ENCODE data around the gene NUP214. TPM values are rescaled to one million over a fixed set of nuclear protein-coding genes. Genes with fewer than 3 reads are reported as not detected.
A peak's percentile ranks its signal among the peaks of the same experiment; 100 is the strongest.
"Not testable (repeated sequence)": the region's sequence is repeated elsewhere in the genome, so short reads cannot be mapped to it uniquely, and the experiment has no call there.

NUP214 gene
- total RNA-seq, 2 experiments from 2014 or later = 61.4 to 97.7 TPM

DNA sequence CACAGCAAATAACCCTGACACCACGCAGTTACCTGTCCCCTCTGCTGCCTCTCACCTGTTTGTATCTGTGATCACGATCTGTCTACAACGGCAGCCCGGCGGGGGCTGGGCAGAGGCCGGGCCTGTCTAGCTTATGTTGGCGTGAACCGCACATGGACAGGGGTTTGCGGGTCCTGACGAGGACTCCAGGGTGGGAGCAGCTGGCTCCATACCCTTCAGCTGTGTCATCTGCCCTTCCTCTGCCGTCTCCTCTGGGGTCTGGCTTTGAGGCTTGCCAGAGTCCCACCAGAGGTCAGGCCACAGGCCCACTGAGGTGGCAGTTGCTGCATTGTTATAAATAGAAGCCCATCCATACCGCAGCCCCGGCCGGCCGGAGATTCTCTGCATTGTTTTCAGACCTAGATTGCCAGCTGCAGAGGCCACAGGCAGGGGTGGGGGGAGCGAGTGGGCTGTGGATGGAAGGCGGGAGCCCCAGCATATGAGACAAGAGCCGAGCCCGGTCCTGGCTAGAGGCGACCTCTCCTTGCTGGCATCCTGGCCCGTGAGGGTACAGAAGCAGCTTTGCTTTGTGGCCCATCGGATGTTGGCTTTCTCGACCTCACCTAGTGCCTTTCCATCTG, 113.1 kb downstream of the NUP214 start:
- intact Hi-C loops (cut with DNase I, micrococcal nuclease) = loop anchor here (1.0 to 10.0 kb wide), 8 partner anchors 14 to 135 kb away; no protein-coding TSS in a partner anchor
- CTCF ChIA-PET = interaction anchor here (0.8 to 1.9 kb wide), 6 partner anchors 10 to 98 kb away, joined by 3 to 8 read pairs (median 4); no protein-coding TSS in a partner anchor

GRCh38 chr9:131239161-131239975, 114.0 kb downstream of the NUP214 start:
- ATAC-seq (no peak), DNase-seq (no peak)
- no peaks in the 10 kb centered on the region for H3K27me3 Mint-ChIP-seq
- H3K4me1 Mint-ChIP-seq = peaks cover 34% of the 10 kb centered on the region
- H3K36me3 Mint-ChIP-seq (ENCODE audit: low read depth) = peaks cover 14% of the 10 kb centered on the region
- no peak overlapping the region for H3K4me3 Mint-ChIP-seq
- H3K27ac Mint-ChIP-seq = peak overlapping the region; percentile 55
- ChIA-PET CTCF (interaction anchor here (1.1 to 1.9 kb wide), 2 partner anchors 9 to 97 kb away, joined by 3 to 8 read pairs; no protein-coding TSS in a partner anchor), POLR2A (no interaction called here)
- peaks cover 3% of the 10 kb centered on the region for H3K9me3 Mint-ChIP-seq (ENCODE audit: low read depth)
- intact Hi-C loops (cut with DNase I, micrococcal nuclease) = loop anchor here (2.0 to 10.0 kb wide), 3 partner anchors 29 to 98 kb away; no protein-coding TSS in a partner anchor

More for the DNA sequence above, 113.1 kb downstream of the NUP214 start:
- peaks cover 42% of the 10 kb centered on the region for H3K4me1 Mint-ChIP-seq
- H3K27ac Mint-ChIP-seq = peak overlapping the region; percentile 95
- POLR2A ChIA-PET = interaction anchor here (1.2 kb wide), 1 partner anchor 14 kb away, joined by 5 read pairs; no protein-coding TSS in a partner anchor
- DNase-seq (peak; percentile 18), ATAC-seq (peak; percentile 8)
- peaks cover 3% of the 10 kb centered on the region for H3K9me3 Mint-ChIP-seq (ENCODE audit: low read depth)
- H3K27me3 Mint-ChIP-seq = no peaks in the 10 kb centered on the region
- H3K36me3 Mint-ChIP-seq (ENCODE audit: low read depth) = peaks cover 22% of the 10 kb centered on the region
- H3K4me3 Mint-ChIP-seq = peak overlapping the region; percentile 56

DNA sequence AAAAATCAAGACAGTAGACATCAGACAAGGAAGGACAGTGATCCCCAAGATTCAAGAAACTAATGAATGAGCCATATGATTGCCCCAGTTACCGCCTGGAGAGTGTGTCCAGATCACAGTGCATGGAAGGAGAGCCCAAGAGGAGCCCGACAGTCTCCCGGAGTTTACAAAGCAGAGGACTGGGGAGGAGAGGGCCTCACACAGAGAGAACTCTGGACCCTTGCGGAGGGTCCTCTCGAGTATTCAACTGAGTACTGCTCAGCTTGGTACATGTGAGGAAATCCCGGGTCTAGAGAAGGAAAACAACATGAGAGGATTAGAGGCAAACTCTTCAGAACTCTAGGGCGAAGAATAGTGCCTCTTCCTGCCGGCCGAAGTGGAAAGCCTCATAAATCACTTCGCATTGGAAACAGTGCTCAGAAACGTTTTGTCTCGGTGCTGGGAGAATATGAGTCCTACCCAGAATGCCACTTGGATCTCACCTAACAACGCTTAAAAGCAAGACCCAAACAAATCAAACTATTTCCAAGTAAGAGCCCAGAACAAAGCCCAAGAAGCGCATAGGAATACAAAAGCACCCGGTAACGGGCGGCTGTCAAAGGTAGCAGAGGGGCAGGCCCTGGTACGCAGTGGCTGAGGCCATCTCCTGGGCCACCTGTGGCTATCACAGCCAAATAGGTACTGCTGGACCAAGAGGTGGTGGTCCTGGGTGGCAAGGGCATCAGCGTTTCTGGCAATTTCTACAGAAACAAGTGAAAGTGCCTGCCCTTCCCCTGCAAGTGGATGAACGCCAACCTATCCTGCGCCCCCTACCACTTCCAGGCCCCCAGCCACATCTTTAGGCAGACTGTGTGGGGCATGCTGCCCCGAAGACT, 114.9 kb downstream of the NUP214 start:
- DNase-seq = no peak
- ChIA-PET POLR2A (no interaction called here), CTCF (interaction anchor here (1.1 kb wide), 1 partner anchor 9 kb away, joined by 3 read pairs; no protein-coding TSS in a partner anchor)
- Mint-ChIP-seq H3K4me1 (peaks cover 26% of the 10 kb centered on the region), H3K27ac (peak overlapping the region; percentile 7), H3K9me3 (ENCODE audit: low read depth) (peaks cover 3% of the 10 kb centered on the region), H3K4me3 (no peak overlapping the region), H3K27me3 (no peaks in the 10 kb centered on the region), H3K36me3 (ENCODE audit: low read depth) (peaks cover 9% of the 10 kb centered on the region)
- intact Hi-C loops (cut with DNase I, micrococcal nuclease) = no loop called here
- no peak for ATAC-seq

DNA sequence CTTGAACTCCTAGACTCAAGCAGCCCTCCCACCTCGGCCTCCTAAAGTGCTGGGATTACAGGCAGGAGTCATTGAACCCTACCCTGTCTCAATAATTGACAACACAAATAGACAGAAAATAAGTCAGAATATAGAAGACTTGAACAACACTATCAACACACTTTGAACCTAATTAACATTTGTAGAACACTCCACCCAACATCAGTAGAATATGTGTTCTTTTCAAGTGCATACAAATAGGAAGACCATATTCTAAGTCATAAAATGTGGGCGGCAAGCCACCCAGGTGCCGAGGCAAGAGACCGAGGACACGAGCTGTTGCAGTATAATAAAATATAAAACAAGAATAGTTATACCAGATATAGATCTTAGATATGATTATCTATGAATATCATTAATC, 118.9 kb downstream of the NUP214 start:
- ATAC-seq; H3K36me3 Mint-ChIP-seq (ENCODE audit: low read depth); POLR2A ChIA-PET; H3K4me3 Mint-ChIP-seq; DNase-seq; intact Hi-C loops (cut with DNase I, micrococcal nuclease); H3K4me1 Mint-ChIP-seq; H3K9me3 Mint-ChIP-seq (ENCODE audit: low read depth); H3K27me3 Mint-ChIP-seq; CTCF ChIA-PET; H3K27ac Mint-ChIP-seq: not testable (repeated sequence)

- intact Hi-C loops (cut with DNase I, micrococcal nuclease) = no loop called here
- Mint-ChIP-seq H3K27me3 (no peaks in the 10 kb centered on the region), H3K4me1 (no peaks in the 10 kb centered on the region), H3K9me3 (ENCODE audit: low read depth) (peaks cover 3% of the 10 kb centered on the region), H3K36me3 (ENCODE audit: low read depth) (peaks cover 3% of the 10 kb centered on the region), H3K4me3 (no peak overlapping the region), H3K27ac (no peak overlapping the region)
- ATAC-seq = no peak
- ChIA-PET CTCF (interaction anchor here (0.9 to 1.6 kb wide), 3 partner anchors 10 to 68 kb away, joined by 4 read pairs; no protein-coding TSS in a partner anchor), POLR2A (no interaction called here)
- no peak for DNase-seq
Measured at GRCh38 chr9:131246618-131247017, 121.2 kb downstream of the NUP214 start.

DNA sequence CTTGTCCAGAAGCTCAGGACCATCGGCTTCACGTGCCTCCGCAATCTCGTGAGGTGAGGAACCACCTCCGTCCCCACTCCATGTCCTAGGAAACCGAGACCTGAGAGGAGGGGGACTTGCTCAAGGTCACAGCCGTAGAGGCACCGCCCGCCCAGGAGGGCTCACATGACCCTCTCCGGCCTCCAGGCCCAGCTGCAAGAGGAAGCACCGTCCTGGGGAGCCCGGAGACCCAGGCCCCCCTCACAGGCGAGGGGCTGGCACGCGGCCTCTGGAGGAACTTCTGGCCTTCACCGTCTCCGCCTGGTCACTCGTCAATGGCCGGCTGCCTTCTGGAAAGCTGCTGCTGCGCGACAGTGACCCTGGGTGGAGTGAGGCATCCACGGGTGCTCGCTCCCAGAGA, 126.7 kb downstream of the NUP214 start:
- no peak for DNase-seq
- ATAC-seq = no peak
- H3K4me1 Mint-ChIP-seq = peaks cover 39% of the 10 kb centered on the region
- H3K4me3 Mint-ChIP-seq = peak overlapping the region; percentile 76
- intact Hi-C loops (cut with DNase I, micrococcal nuclease) = loop anchor here (1.0 to 2.0 kb wide), 3 partner anchors 14 to 23 kb away; no protein-coding TSS in a partner anchor
- ChIA-PET POLR2A (interaction anchor here (0.9 to 1.1 kb wide), 2 partner anchors 12 to 14 kb away, joined by 3 to 5 read pairs; no protein-coding TSS in a partner anchor), CTCF (interaction anchor here (0.5 to 1.2 kb wide), 5 partner anchors 12 to 84 kb away, joined by 3 to 6 read pairs (median 4); no protein-coding TSS in a partner anchor)
- no peak overlapping the region for H3K27ac Mint-ChIP-seq
- no peaks in the 10 kb centered on the region for H3K9me3 Mint-ChIP-seq (ENCODE audit: low read depth)
- H3K36me3 Mint-ChIP-seq (ENCODE audit: low read depth) = peaks cover 4% of the 10 kb centered on the region
- no peaks in the 10 kb centered on the region for H3K27me3 Mint-ChIP-seq

DNA sequence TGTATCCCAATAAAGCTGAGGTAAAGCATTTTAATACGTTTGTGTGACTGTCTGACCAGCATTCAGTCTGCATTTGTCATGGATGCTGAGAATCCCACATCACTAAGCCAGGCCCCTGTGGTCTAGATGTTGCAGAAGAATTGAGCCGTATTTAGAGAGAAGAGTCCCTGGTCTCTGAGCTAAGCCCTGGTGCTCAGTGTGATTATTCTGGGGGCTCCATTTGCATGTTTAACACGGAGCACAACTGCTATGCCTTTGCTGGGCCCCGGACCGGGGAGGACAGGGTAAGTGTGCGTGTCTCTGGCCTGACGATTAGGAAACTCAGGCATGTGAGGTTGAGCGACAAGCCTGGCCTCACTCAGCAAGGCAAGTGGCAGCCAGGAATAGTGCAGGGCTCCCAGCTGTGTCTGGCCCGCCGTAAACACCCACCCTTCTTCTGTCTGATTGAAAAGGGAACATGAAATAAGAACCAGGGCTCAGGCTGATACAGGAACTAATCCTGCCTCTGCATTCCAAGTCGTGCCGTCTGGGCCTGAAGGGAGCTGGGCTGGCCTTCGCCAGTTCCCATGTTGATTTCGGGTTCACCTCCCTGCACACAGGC, 128.6 kb downstream of the NUP214 start:
- H3K27ac Mint-ChIP-seq = peak overlapping the region; percentile 92
- H3K4me1 Mint-ChIP-seq = peaks cover 48% of the 10 kb centered on the region
- intact Hi-C loops (cut with DNase I, micrococcal nuclease) = loop anchor here (2.0 kb wide), 2 partner anchors 15 to 21 kb away; no protein-coding TSS in a partner anchor
- ATAC-seq = no peak
- H3K27me3 Mint-ChIP-seq = no peaks in the 10 kb centered on the region
- ChIA-PET CTCF (interaction anchor here (0.6 kb wide), 1 partner anchor 19 kb away, joined by 4 read pairs; no protein-coding TSS in a partner anchor), POLR2A (interaction anchor here (0.6 kb wide), 1 partner anchor 12 kb away, joined by 3 read pairs; no protein-coding TSS in a partner anchor)
- H3K4me3 Mint-ChIP-seq = peak overlapping the region; percentile 76
- DNase-seq = no peak
- peaks cover 6% of the 10 kb centered on the region for H3K36me3 Mint-ChIP-seq (ENCODE audit: low read depth)
- H3K9me3 Mint-ChIP-seq (ENCODE audit: low read depth) = no peaks in the 10 kb centered on the region

DNA sequence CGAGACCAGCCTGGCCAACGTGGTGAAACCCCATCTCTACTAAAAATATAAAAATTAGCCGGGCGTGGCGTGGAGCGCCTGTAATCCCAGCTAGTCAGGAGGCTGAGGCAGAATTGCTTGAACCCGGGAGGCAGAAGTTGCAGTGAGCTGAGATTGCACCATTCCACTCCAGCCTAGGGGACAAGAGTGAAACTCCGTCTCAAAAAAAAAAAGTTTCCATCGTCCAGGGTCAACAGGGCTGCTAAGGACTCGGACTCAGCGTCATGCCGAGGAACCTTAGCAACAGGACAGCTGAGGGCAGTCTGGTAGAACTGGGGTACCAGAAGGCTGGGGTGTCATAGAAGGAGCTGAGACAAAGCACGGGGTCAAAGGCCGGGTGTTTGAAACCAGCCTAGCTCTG, 129.2 kb downstream of the NUP214 start:
- no peak overlapping the region for H3K4me3 Mint-ChIP-seq
- DNase-seq (no peak), ATAC-seq (no peak)
- peak overlapping the region; percentile 37 for H3K27ac Mint-ChIP-seq
- ChIA-PET POLR2A (no interaction called here), CTCF (no interaction called here)
- peaks cover 9% of the 10 kb centered on the region for H3K36me3 Mint-ChIP-seq (ENCODE audit: low read depth)
- peaks cover 48% of the 10 kb centered on the region for H3K4me1 Mint-ChIP-seq
- H3K9me3 Mint-ChIP-seq (ENCODE audit: low read depth) = no peaks in the 10 kb centered on the region
- intact Hi-C loops (cut with DNase I, micrococcal nuclease) = loop anchor here in 1 of 2 experiments (5.0 kb wide), 1 partner anchor 1098 kb away; the partner anchor contains the start of gene SETX
- H3K27me3 Mint-ChIP-seq = no peaks in the 10 kb centered on the region

DNA sequence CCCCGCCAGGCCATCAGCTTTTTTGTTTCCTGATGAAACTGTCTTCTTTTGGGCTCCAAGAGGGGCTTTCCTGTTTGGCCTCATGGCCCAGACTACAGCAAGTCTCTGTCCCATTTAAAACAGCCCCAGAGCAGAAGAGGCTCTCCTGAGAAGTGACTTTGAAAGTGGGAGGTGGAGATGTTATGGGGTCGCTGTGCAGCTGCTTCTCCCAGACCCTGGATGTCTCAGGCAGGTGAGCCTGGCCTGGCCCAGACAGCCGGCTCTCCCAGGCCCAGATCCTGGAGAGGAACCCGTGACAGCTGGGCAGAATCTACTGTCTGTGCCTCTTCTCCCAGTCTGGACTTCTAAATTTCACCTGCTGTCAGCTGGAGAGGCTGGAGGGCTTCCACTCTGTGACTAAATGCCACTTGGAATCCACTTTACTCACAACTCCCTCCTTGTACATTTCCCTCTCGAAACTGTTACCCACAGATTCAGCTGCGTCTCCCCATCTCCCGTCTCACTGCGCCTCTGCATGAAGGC, 130.4 kb downstream of the NUP214 start:
- intact Hi-C loops (cut with DNase I, micrococcal nuclease) = loop anchor here (1.0 to 5.0 kb wide), 5 partner anchors 11 to 1097 kb away; partner anchors contain the start of gene SETX (in 1 of the 2)
- ATAC-seq = peak; percentile 0

More for the DNA sequence above, 130.4 kb downstream of the NUP214 start:
- DNase-seq = no peak
- Mint-ChIP-seq H3K27ac (peak overlapping the region; percentile 100), H3K9me3 (ENCODE audit: low read depth) (no peaks in the 10 kb centered on the region), H3K27me3 (no peaks in the 10 kb centered on the region), H3K4me1 (peaks cover 54% of the 10 kb centered on the region), H3K4me3 (peak overlapping the region; percentile 88), H3K36me3 (ENCODE audit: low read depth) (peaks cover 17% of the 10 kb centered on the region)
- POLR2A ChIA-PET = interaction anchor here (1.6 to 2.3 kb wide), 2 partner anchors 15 to 18 kb away, joined by 7 to 20 read pairs; no protein-coding TSS in a partner anchor
- CTCF ChIA-PET = interaction anchor here (0.6 to 2.0 kb wide), 8 partner anchors 9 to 759 kb away, joined by 3 to 14 read pairs (median 4); no protein-coding TSS in a partner anchor
